Epithelial cell of proximal tubule (primary cell): ENCODE measurements around the gene TLE6. TPM values are rescaled to one million over a fixed set of nuclear protein-coding genes. Genes with fewer than 3 reads are reported as not detected.

Source experiments
- DNase-seq: peaks from one replicate; pipeline ENCODE4 v3.0.0-alpha.2; 2011; ENCODE audit warnings: low read depth
- H3K4me3 ChIP-seq: 2 replicates; pipeline ENCODE4 v1.5.1; 2011; ENCODE audit warnings: low read depth, mild to moderate bottlenecking, low read length
- total RNA-seq: library from RNA; depleted of rRNA; stranded (reverse); fragments of >200 nt; gene quantifications from 2 replicates; pipeline ENCODE4 v1.2.3, GENCODE V29; 2015
- TF ChIP-seq, protein P1 (sequence below): conservative IDR thresholded peaks from 2 replicates; pipeline ENCODE4 v1.5.1; 2012; ENCODE audit warnings: low read depth, mild to moderate bottlenecking, low read length

TLE6 gene
- total RNA-seq, 1 donor from 2014 or later: 0.58 TPM

DNA sequence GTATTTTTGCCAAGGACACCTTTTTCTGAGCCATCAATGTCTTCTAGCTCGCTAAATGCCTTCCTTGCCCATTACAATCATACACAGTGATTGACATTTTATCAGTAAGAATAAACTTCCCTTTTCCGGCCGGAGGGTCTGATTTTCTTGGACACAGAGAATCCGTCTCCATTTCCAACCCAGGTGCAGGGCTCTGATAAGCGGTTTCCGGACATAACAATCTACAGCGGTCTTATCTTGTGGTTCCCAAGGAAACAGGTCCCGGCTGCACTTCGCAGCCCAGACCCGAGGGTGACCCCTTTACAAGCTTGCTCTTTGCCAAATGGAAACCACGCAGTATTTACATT lies 27.5 kb upstream of the TLE6 start:
- no peak for DNase-seq
- peak overlapping the region; percentile 100 for H3K4me3 ChIP-seq
- TF ChIP-seq, protein P1, sequence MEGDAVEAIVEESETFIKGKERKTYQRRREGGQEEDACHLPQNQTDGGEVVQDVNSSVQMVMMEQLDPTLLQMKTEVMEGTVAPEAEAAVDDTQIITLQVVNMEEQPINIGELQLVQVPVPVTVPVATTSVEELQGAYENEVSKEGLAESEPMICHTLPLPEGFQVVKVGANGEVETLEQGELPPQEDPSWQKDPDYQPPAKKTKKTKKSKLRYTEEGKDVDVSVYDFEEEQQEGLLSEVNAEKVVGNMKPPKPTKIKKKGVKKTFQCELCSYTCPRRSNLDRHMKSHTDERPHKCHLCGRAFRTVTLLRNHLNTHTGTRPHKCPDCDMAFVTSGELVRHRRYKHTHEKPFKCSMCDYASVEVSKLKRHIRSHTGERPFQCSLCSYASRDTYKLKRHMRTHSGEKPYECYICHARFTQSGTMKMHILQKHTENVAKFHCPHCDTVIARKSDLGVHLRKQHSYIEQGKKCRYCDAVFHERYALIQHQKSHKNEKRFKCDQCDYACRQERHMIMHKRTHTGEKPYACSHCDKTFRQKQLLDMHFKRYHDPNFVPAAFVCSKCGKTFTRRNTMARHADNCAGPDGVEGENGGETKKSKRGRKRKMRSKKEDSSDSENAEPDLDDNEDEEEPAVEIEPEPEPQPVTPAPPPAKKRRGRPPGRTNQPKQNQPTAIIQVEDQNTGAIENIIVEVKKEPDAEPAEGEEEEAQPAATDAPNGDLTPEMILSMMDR: no peak

- TF ChIP-seq, protein P1: no peak
- peak; percentile 94 for DNase-seq
- H3K4me3 ChIP-seq: peak overlapping the region; percentile 100
Observed at GRCh38 chr19:2950286-2951124, 26.9 kb upstream of the TLE6 start.

- TF ChIP-seq, protein P1: peak; percentile 20
- peak overlapping the region; percentile 43 for H3K4me3 ChIP-seq
Observed at GRCh38 chr19:2952953-2953481, 24.3 kb upstream of the TLE6 start.

GRCh38 chr19:2957160-2957559 lies 20.2 kb upstream of the TLE6 start:
- no peak overlapping the region for H3K4me3 ChIP-seq
- DNase-seq: no peak
- TF ChIP-seq, protein P1: no peak

More at GRCh38 chr19:2952953-2953481, 24.3 kb upstream of the TLE6 start:
- DNase-seq: no peak

DNA sequence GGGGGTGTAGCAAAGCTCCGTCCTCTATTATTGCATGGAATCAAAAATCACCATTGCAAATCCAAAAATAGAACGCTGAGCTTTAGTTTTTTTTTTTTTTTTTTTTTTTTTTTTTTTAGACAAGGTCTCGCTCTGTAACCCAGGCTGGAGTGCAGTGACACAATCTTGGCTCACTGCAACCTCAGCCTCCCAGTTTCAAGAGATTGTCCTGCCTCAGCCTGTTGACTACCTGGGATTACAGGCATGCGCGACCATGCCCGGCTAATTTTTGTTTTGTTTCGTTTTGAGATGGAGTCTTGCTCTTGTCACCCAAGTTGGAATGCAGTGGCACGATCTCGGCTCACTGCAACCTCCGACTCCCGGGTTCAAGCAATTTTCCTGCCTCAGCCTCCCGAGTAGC lies 17.2 kb upstream of the TLE6 start:
- no peak overlapping the region for H3K4me3 ChIP-seq
- DNase-seq: no peak

DNA sequence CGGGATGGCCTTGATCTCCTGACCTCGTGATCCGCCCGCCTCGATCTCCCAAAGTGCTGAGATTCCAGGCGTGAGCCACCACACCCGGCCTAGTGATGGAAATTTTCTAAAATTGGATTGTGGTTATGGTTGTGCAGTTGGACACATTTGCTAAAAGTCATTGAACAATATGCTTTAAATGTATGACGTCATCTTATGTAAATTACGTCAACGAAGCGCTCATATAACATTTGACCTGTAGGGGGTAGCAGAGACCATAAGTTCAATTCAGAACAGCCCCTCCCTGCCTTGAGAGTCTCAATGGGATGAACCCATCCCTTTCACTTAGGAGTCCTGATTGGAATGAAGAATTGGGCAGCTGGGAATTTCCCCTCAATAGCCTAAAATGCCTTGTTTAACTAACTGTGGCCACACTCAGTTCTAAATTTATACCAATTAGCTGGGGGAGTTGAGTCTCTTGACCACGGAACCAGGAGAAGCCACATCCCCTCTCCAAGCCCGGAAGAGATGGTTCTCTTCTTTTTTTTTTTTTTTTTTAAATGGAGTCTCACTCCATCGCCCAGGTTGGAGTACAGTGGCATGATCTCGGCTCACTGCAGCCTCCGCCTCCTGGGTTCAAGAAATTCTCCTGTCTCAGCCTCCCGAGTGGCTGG lies 15.2 kb upstream of the TLE6 start:
- H3K4me3 ChIP-seq: no peak overlapping the region

More for the DNA sequence above, 17.2 kb upstream of the TLE6 start:
- TF ChIP-seq, protein P1: no peak

More for the DNA sequence above, 15.2 kb upstream of the TLE6 start:
- TF ChIP-seq, protein P1: peak; percentile 72
- DNase-seq: no peak
